ENCODE data around the gene KRT5. TPM values are rescaled to one million over a fixed set of nuclear protein-coding genes. Genes with fewer than 3 reads are reported as not detected.

Gene KRT5
- polyA plus RNA-seq, 3 donors = 0.04 TPM; not detected in 2

- no peak overlapping the region for H3K9ac ChIP-seq (ENCODE audit: insufficient read depth, low read length, poor library complexity, severe bottlenecking)
- WGBS (ENCODE audit: insufficient coverage) = 75% methylated on average over 2 of the region's 3 CpGs
- no peaks in the 10 kb centered on the region for H3K4me1 ChIP-seq (ENCODE audit: control insufficient read depth in 1 of 2, insufficient read depth in 2 of 2, low read length in 2 of 2)
- no peaks in the 10 kb centered on the region for H3K36me3 ChIP-seq (replicated peaks in 1 of 2; ENCODE audit: control insufficient read depth in 1 of 2, insufficient read depth in 2 of 2, low read length in 2 of 2)
- no peak for DNase-seq
- H3K27ac ChIP-seq (ENCODE audit: low read depth in 1 of 2, low read length in 2 of 2) = no peak overlapping the region
- H3K9me3 ChIP-seq (replicated peaks in 1 of 2; ENCODE audit: control insufficient read depth in 1 of 2, insufficient read depth in 1 of 2, low read length in 2 of 2) = no peaks in the 10 kb centered on the region
- intact Hi-C loops (cut with micrococcal nuclease) = no loop called here
- Mint-ChIP-seq H3K4me3 (no peak overlapping the region), H3K9me3 (no peaks in the 10 kb centered on the region), H3K27ac (no peak overlapping the region), H3K36me3 (no peaks in the 10 kb centered on the region), H3K27me3 (ENCODE audit: low read depth in 3 of 3) (peaks cover 4 to 15% (median 8%) of the 10 kb centered on the region in 3 donors), H3K4me1 (no peaks in the 10 kb centered on the region)
- H4K20me1 ChIP-seq (ENCODE audit: insufficient read depth, low read length) = no peaks in the 10 kb centered on the region
- no peaks in the 10 kb centered on the region for H3K27me3 ChIP-seq (ENCODE audit: control insufficient read depth in 2 of 2, insufficient read depth in 2 of 2, low read length in 2 of 2)
- no peak overlapping the region for H3K4me2 ChIP-seq (replicated peaks; ENCODE audit: extremely low read depth, low read length, poor library complexity, severe bottlenecking)
- H2AFZ ChIP-seq (ENCODE audit: insufficient read depth, low read depth, low read length, poor library complexity, severe bottlenecking) = no peak overlapping the region
- no peaks in the 10 kb centered on the region for H3K79me2 ChIP-seq (ENCODE audit: insufficient read depth, low read length)
- TF ChIP-seq CTCF (IDR thresholded peaks at IDR 0.05) = no peak
- H3K4me3 ChIP-seq (replicated peaks in 1 of 3; ENCODE audit: low read depth in 2 of 3, low read length in 3 of 3) = no peak overlapping the region
Measured at GRCh38 chr12:52519387-52519703, 849 bp downstream of the KRT5 start.

DNA sequence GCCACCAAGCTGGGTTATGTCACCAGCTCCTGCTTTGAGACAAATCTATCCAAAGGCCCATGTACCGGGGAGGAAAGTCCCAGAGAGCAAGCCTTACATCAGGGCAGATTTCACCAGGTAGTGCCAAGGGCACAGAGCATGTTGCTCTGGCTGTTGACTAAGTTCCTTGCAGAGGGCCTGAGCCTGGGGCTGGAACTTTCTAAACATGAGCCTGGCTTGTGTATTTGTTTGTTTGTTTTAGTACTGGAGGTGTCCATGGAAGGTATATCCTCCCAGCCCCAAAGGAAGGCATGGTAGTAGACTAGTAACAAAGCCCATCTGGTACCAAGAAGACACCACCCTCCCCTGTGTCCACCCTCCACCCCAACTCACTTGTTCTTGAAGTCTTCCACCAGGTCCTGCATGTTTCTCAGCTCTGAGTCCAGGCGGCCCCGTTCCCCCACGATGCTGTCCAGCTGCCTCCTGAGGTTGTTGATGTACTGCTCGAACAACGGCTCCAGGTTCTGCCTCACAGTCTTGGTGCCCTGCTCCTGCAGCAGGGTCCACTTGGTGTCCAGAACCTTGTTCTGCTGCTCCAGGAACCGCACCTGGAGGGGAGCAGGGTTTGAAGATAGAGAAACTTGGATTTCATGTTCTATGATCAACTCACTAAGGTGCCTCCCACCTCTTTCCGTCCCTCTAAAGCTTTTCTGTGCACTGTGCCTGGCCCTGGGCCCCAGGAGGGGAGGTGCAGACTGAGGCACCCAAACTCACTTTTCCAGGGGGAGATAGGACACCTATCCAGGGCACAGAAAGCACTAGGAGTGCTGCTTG, 1.4 kb downstream of the KRT5 start:
- 98% methylated on average over 6 of the region's 8 CpGs for WGBS (ENCODE audit: insufficient coverage)
- Mint-ChIP-seq H3K9me3 (no peaks in the 10 kb centered on the region), H3K27me3 (ENCODE audit: low read depth in 3 of 3) (peaks cover 4 to 15% (median 8%) of the 10 kb centered on the region in 3 donors), H3K4me3 (no peak overlapping the region), H3K27ac (no peak overlapping the region), H3K4me1 (no peaks in the 10 kb centered on the region), H3K36me3 (no peaks in the 10 kb centered on the region)
- Histone ChIP-seq H3K36me3 (replicated peaks in 1 of 2; ENCODE audit: control insufficient read depth in 1 of 2, insufficient read depth in 2 of 2, low read length in 2 of 2) (no peaks in the 10 kb centered on the region), H3K4me3 (replicated peaks in 1 of 3; ENCODE audit: low read depth in 2 of 3, low read length in 3 of 3) (no peak overlapping the region), H3K27me3 (ENCODE audit: control insufficient read depth in 2 of 2, insufficient read depth in 2 of 2, low read length in 2 of 2) (no peaks in the 10 kb centered on the region), H3K79me2 (ENCODE audit: insufficient read depth, low read length) (no peaks in the 10 kb centered on the region), H4K20me1 (ENCODE audit: insufficient read depth, low read length) (no peaks in the 10 kb centered on the region), H3K9me3 (replicated peaks in 1 of 2; ENCODE audit: control insufficient read depth in 1 of 2, insufficient read depth in 1 of 2, low read length in 2 of 2) (no peaks in the 10 kb centered on the region), H2AFZ (ENCODE audit: insufficient read depth, low read depth, low read length, poor library complexity, severe bottlenecking) (no peak overlapping the region), H3K27ac (ENCODE audit: low read depth in 1 of 2, low read length in 2 of 2) (no peak overlapping the region), H3K4me1 (ENCODE audit: control insufficient read depth in 1 of 2, insufficient read depth in 2 of 2, low read length in 2 of 2) (no peaks in the 10 kb centered on the region), H3K9ac (ENCODE audit: insufficient read depth, low read length, poor library complexity, severe bottlenecking) (no peak overlapping the region), H3K4me2 (replicated peaks; ENCODE audit: extremely low read depth, low read length, poor library complexity, severe bottlenecking) (no peak overlapping the region)
- no peak for DNase-seq
- no peak for TF ChIP-seq CTCF (IDR thresholded peaks at IDR 0.05)
- intact Hi-C loops (cut with micrococcal nuclease) = no loop called here

Data from CD14-positive monocyte (primary cell).